Natural killer cell (primary cell): ENCODE measurements around the gene R3HDM2. TPM values are rescaled to one million over a fixed set of nuclear protein-coding genes. Genes with fewer than 3 reads are reported as not detected.
"Not testable (repeated sequence)": the region's sequence is repeated elsewhere in the genome, so short reads cannot be mapped to it uniquely, and the experiment has no call there.

Source experiments
- ATAC-seq, 3 donors: fragments of 150-1000 bp in 2 of 3; fragments of 200-7000 bp in 1 of 3; cut with Tn5 transposase; 1 replicate in 1 of 3; 2 replicates in 2 of 3; pipeline ENCODE4 v1.10.0; 2021; ENCODE audit warnings: mild to moderate bottlenecking in 2 of 3, moderate library complexity in 2 of 3
- DNase-seq, 2 donors: peaks; one replicate each; pipeline versions ENCODE4 v3.0.0 to v3.0.0-alpha.2; 2013 to 2021; ENCODE audit warnings: mixed read lengths in 1 of 2
- H3K27ac ChIP-seq: one replicate; pipeline ENCODE4 v1.5.1; 2013; ENCODE audit warnings: mild to moderate bottlenecking, low read length
- H3K27me3 ChIP-seq: one replicate; pipeline ENCODE4 v1.6.1; 2013; ENCODE audit warnings: low read length; ENCODE audit not compliant: control insufficient read depth, insufficient read depth
- H3K36me3 ChIP-seq: one replicate; pipeline ENCODE4 v1.6.1; 2013; ENCODE audit warnings: low read length; ENCODE audit not compliant: control insufficient read depth, insufficient read depth
- H3K4me1 ChIP-seq: one replicate; pipeline ENCODE4 v1.6.1; 2013; ENCODE audit warnings: low read length; ENCODE audit not compliant: control insufficient read depth, insufficient read depth
- H3K4me3 ChIP-seq: one replicate; pipeline ENCODE4 v1.5.1; 2013; ENCODE audit warnings: low read length
- H3K9me3 ChIP-seq: one replicate; pipeline ENCODE4 v1.6.1; 2013; ENCODE audit warnings: low read length; ENCODE audit not compliant: control insufficient read depth, insufficient read depth
- H3K27ac Mint-ChIP-seq, 2 donors: one replicate each; pipeline ENCODE4 v1.8.0; 2022; ENCODE audit warnings: mild to moderate bottlenecking in 2 of 2, mixed read lengths in 2 of 2, moderate library complexity in 1 of 2
- H3K27me3 Mint-ChIP-seq, 2 donors: one replicate each; pipeline ENCODE4 v1.8.0; 2022; ENCODE audit warnings: low read depth in 2 of 2, mixed read lengths in 2 of 2
- H3K36me3 Mint-ChIP-seq: one replicate; pipeline ENCODE4 v1.8.0; 2022; ENCODE audit warnings: mixed read lengths
- H3K4me1 Mint-ChIP-seq, 2 donors: one replicate each; pipeline ENCODE4 v1.8.0; 2022; ENCODE audit warnings: mixed read lengths in 2 of 2
- H3K4me3 Mint-ChIP-seq: one replicate; pipeline ENCODE4 v1.8.0; 2022; ENCODE audit warnings: mild to moderate bottlenecking, moderate library complexity, mixed read lengths
- H3K9me3 Mint-ChIP-seq, 2 donors: one replicate each; pipeline ENCODE4 v1.8.0; 2022; ENCODE audit warnings: mixed read lengths in 2 of 2
- WGBS: methylation state at CpG from one replicate; pipeline ENCODE4 v1.1.7; 2013; ENCODE audit warnings: missing lambda C conversion rate; ENCODE audit not compliant: insufficient coverage; 5-methylcytosine and 5-hydroxymethylcytosine counted together
- intact Hi-C: fragments of 100-400 bp; cut with micrococcal nuclease; formaldehyde crosslinking; loops from one replicate; pipeline ENCODE4 v1.14.2; 2022
- total RNA-seq, 4 donors: library from RNA; stranded (reverse); fragments of 120-200 nt in 1 of 4; gene quantifications; one replicate each; pipeline versions ENCODE4 v1.2.3 to v1.2.4, GENCODE V29; 2013 to 2022
- TF ChIP-seq, protein P1 (sequence below): fragments of 200-600 bp; IDR thresholded peaks from one replicate; pipeline ENCODE4 v1.8.0; 2022; ENCODE audit warnings: antibody characterized with exemption

Gene R3HDM2
- total RNA-seq, 3 donors from 2014 or later (not counting 1 experiment from before 2014, with no cell fraction given) = 110 to 124 (median 123) TPM

DNA sequence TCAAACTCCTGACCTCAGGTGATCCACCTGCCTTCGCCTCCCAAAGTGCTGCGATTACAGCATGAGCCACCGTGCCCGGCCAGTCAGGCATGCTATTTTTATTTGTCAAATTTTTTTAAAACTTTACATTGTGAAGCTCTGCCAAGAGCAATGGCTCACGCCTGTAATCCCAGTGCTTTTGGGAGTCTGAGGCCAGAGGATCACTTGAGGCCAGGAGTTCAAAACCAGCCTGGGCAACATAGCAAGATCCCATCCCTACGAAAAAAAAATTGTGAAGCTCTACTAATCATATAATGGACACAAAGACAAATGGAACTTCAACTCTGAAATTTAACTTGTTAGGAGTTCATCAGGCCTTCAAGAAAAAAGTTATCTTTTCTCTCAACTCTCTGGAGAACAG lies 1.9 kb downstream of the R3HDM2 start:
- intact Hi-C loops = no loop called here

DNA sequence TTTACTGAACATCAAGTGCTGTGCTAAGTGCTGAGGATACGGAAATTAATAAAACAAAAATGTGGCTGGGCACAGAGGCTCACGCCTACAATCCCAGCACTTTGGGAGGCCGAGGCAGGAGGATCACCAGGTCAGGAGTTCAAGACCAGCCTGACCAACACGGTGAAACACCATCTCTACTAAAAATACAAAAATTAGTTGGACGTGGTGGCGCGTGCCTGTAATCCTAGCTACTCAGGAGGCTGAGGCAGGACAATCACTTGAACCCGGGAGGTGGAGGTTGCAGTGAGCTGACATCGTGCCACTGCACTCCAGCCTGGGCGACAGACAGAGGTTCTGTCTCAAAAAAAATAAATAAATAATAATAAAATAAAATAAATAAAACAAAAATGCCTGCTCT lies 3.9 kb downstream of the R3HDM2 start:
- H3K4me3 Mint-ChIP-seq, H3K36me3 Mint-ChIP-seq, H3K4me3 ChIP-seq, ATAC-seq, H3K27me3 ChIP-seq, DNase-seq, H3K9me3 ChIP-seq, H3K9me3 Mint-ChIP-seq, intact Hi-C loops, H3K4me1 ChIP-seq, H3K27ac ChIP-seq, H3K27me3 Mint-ChIP-seq: not testable (repeated sequence)
- Mint-ChIP-seq H3K27ac (peak overlapping the region; percentile 29 to 48), H3K4me1 (peaks cover 25 to 34% of the 10 kb centered on the region in 2 donors)
- H3K36me3 ChIP-seq = peaks cover 11% of the 10 kb centered on the region
- WGBS = over 99% methylated on average over 9 of the region's 10 CpGs

More for the DNA sequence above, 1.9 kb downstream of the R3HDM2 start:
- no peaks in the 10 kb centered on the region for H3K27me3 Mint-ChIP-seq
- ATAC-seq = no peak
- H3K36me3 Mint-ChIP-seq = no peaks in the 10 kb centered on the region
- peaks cover 10% of the 10 kb centered on the region for H3K4me1 ChIP-seq
- no peak for DNase-seq
- peaks cover 25 to 34% of the 10 kb centered on the region in 2 donors for H3K4me1 Mint-ChIP-seq
- TF ChIP-seq, protein P1, sequence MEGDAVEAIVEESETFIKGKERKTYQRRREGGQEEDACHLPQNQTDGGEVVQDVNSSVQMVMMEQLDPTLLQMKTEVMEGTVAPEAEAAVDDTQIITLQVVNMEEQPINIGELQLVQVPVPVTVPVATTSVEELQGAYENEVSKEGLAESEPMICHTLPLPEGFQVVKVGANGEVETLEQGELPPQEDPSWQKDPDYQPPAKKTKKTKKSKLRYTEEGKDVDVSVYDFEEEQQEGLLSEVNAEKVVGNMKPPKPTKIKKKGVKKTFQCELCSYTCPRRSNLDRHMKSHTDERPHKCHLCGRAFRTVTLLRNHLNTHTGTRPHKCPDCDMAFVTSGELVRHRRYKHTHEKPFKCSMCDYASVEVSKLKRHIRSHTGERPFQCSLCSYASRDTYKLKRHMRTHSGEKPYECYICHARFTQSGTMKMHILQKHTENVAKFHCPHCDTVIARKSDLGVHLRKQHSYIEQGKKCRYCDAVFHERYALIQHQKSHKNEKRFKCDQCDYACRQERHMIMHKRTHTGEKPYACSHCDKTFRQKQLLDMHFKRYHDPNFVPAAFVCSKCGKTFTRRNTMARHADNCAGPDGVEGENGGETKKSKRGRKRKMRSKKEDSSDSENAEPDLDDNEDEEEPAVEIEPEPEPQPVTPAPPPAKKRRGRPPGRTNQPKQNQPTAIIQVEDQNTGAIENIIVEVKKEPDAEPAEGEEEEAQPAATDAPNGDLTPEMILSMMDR = no peak
- H3K27ac Mint-ChIP-seq = peak overlapping the region; percentile 99 to 100
- H3K4me3 Mint-ChIP-seq = peak overlapping the region; percentile 81
- H3K9me3 Mint-ChIP-seq = no peaks in the 10 kb centered on the region
- H3K4me3 ChIP-seq = no peak overlapping the region
- no peaks in the 10 kb centered on the region for H3K9me3 ChIP-seq
- 92% methylated on average over 6 of the region's 6 CpGs for WGBS
- no peaks in the 10 kb centered on the region for H3K36me3 ChIP-seq
- peak overlapping the region; percentile 99 for H3K27ac ChIP-seq
- no peaks in the 10 kb centered on the region for H3K27me3 ChIP-seq

DNA sequence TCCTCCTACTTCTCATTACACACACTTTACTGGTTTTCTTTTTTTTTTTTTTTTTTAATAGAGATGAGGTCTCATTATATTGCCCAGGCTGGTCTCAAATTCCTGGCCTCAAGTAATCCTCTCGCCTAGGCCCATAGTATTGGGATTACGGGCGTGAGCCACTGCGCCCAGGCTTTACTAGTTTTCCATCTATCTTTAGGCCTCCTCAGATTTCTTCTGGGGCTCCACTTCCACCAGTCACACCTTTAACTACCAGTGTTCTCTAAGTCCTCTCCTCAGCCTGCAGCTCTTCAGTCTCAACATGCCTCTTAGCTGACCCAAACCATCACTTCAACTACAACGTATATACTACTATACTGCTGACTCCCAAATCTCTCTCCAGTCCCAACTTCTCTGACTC lies 10.4 kb downstream of the R3HDM2 start:
- DNase-seq = no peak
- Mint-ChIP-seq H3K9me3 (no peaks in the 10 kb centered on the region), H3K4me1 (peaks cover 14 to 35% of the 10 kb centered on the region in 2 donors), H3K27me3 (no peaks in the 10 kb centered on the region), H3K27ac (peak overlapping the region in 1 of 2 donors; percentile 41), H3K4me3 (no peak overlapping the region), H3K36me3 (no peaks in the 10 kb centered on the region)
- H3K4me3 ChIP-seq = no peak overlapping the region
- H3K9me3 ChIP-seq = no peaks in the 10 kb centered on the region
- H3K27ac ChIP-seq = no peak overlapping the region
- TF ChIP-seq, protein P1 = no peak
- no peaks in the 10 kb centered on the region for H3K4me1 ChIP-seq
- intact Hi-C loops = no loop called here
- no peaks in the 10 kb centered on the region for H3K27me3 ChIP-seq
- ATAC-seq = no peak
- peaks cover 22% of the 10 kb centered on the region for H3K36me3 ChIP-seq
- WGBS = 98% methylated on average over 5 of the region's 5 CpGs

DNA sequence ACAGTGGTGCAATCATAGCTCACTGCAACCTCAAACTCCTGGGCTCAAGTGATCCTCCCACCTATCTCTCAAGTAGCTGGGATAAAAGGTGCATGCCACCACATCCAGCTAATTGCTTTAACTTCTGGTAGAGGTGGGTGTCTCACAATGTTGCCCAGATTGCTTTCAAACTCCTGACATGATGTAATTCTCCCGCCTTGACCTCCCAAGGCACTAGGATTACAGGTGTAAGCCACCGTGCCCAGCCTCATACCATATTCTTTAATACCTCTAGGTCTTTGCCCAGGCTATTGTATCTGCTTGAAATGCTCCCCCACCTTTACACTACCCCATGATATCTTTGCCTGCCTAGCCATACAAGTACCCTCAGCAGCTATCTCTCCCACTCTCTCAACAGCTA lies 11.3 kb downstream of the R3HDM2 start:
- H3K4me3 ChIP-seq = no peak overlapping the region
- 95% methylated on average over 2 of the region's 2 CpGs for WGBS
- Mint-ChIP-seq H3K9me3 (no peaks in the 10 kb centered on the region), H3K4me3 (no peak overlapping the region), H3K27ac (peak overlapping the region in 1 of 2 donors; percentile 8), H3K27me3 (no peaks in the 10 kb centered on the region), H3K4me1 (peaks cover 19 to 37% of the 10 kb centered on the region in 2 donors), H3K36me3 (no peaks in the 10 kb centered on the region)
- no peak overlapping the region for H3K27ac ChIP-seq
- ATAC-seq = no peak
- no peaks in the 10 kb centered on the region for H3K4me1 ChIP-seq
- no peak for DNase-seq
- TF ChIP-seq, protein P1 = no peak
- H3K27me3 ChIP-seq = no peaks in the 10 kb centered on the region
- H3K36me3 ChIP-seq = peaks cover 22% of the 10 kb centered on the region
- intact Hi-C loops = no loop called here
- no peaks in the 10 kb centered on the region for H3K9me3 ChIP-seq
